ENCODE data around the gene AQP1.
A peak's percentile ranks its signal among the peaks of the same experiment; 100 is the strongest.

AQP1 gene

GRCh38 chr7:30938435-30939316 lies 27.0 kb downstream of the AQP1 start:
- peak; percentile 77 to 83 for DNase-seq

- DNase-seq = no peak
These were observed 30.1 kb downstream of the AQP1 start for GRCh38 chr7:30941582-30942323.

- no peak for DNase-seq
These were observed 38.5 kb downstream of the AQP1 start for GRCh38 chr7:30950197-30950596.

GRCh38 chr7:30954914-30955313 lies 43.3 kb downstream of the AQP1 start:
- DNase-seq = no peak

- no peak for DNase-seq
These were observed 45.1 kb downstream of the AQP1 start for GRCh38 chr7:30956704-30957103.

- no peak for DNase-seq
These were observed 52.2 kb downstream of the AQP1 start, which contains the start of gene GHRHR for GRCh38 chr7:30963842-30964241. TSS of gene GHRHR (plus strand) at chr7:30963953. CDS start at chr7:30964069, 116 bp downstream.

- no peak for DNase-seq
These were observed 53.7 kb downstream of the AQP1 start for GRCh38 chr7:30965372-30965771.

GRCh38 chr7:30965883-30966282 lies 54.2 kb downstream of the AQP1 start:
- no peak for DNase-seq

GRCh38 chr7:30968294-30968693 lies 56.6 kb downstream of the AQP1 start:
- no peak for DNase-seq

- no peak for DNase-seq
These were observed 57.3 kb downstream of the AQP1 start for GRCh38 chr7:30968747-30969603.

GRCh38 chr7:30969604-30969970 lies 57.9 kb downstream of the AQP1 start:
- no peak for DNase-seq

GRCh38 chr7:30970074-30970473 lies 58.4 kb downstream of the AQP1 start:
- no peak for DNase-seq

- DNase-seq = no peak
These were observed 59.0 kb downstream of the AQP1 start for GRCh38 chr7:30970594-30971094.

- DNase-seq = no peak
These were observed 59.8 kb downstream of the AQP1 start for GRCh38 chr7:30971440-30971839.

- DNase-seq = no peak
These were observed 60.3 kb downstream of the AQP1 start for GRCh38 chr7:30971840-30972563.

GRCh38 chr7:30973292-30973691 lies 61.6 kb downstream of the AQP1 start:
- no peak for DNase-seq

- no peak for DNase-seq
These were observed 62.3 kb downstream of the AQP1 start for GRCh38 chr7:30973791-30974604.

- peak; percentile 49 to 63 for DNase-seq
These were observed 63.1 kb downstream of the AQP1 start for GRCh38 chr7:30974605-30975255.
